GM12864 (cell line): ENCODE data around the gene NCOR2.

Experiments
- DNase-seq: peaks from one replicate; pipeline ENCODE4 v3.0.0-alpha.2; 2011; ENCODE audit warnings: low read depth
- H3K4me3 ChIP-seq: 2 replicates; pipeline ENCODE4 v1.5.1; 2011; ENCODE audit warnings: mild to moderate bottlenecking, low read depth, low read length, control low read depth
- CTCF ChIP-seq: IDR thresholded peaks from 2 replicates; pipeline ENCODE4 v1.5.1; 2011; ENCODE audit warnings: low read depth, mild to moderate bottlenecking, moderate library complexity, low read length, control low read depth, inconsistent platforms; ENCODE audit errors: missing control alignments

Gene NCOR2

GRCh38 chr12:124544983-124545382, 22.4 kb downstream of the NCOR2 start:
- DNase-seq = no peak
- no peak for TF ChIP-seq CTCF

GRCh38 chr12:124544311-124544970, 23.0 kb downstream of the NCOR2 start:
- no peak overlapping the region; the same call in 1 of the 2 replicates for H3K4me3 ChIP-seq
- no peak for DNase-seq
- no peak for TF ChIP-seq CTCF

More at GRCh38 chr12:124544983-124545382, 22.4 kb downstream of the NCOR2 start:
- H3K4me3 ChIP-seq = peak overlapping the region; percentile 32

- no peak overlapping the region for H3K4me3 ChIP-seq
- no peak for TF ChIP-seq CTCF
- DNase-seq = no peak
Observed at GRCh38 chr12:124543590-124544310, 23.7 kb downstream of the NCOR2 start.

GRCh38 chr12:124543052-124543589, 24.3 kb downstream of the NCOR2 start:
- no peak for DNase-seq
- no peak overlapping the region for H3K4me3 ChIP-seq
- no peak for TF ChIP-seq CTCF

GRCh38 chr12:124542021-124542949, 25.1 kb downstream of the NCOR2 start:
- DNase-seq = no peak
- no peak overlapping the region for H3K4me3 ChIP-seq
- no peak for TF ChIP-seq CTCF

- TF ChIP-seq CTCF = no peak
- no peak overlapping the region for H3K4me3 ChIP-seq
- no peak for DNase-seq
Observed at GRCh38 chr12:124541322-124541721, 26.1 kb downstream of the NCOR2 start.
